Stimulated activated CD4-positive, alpha-beta T cell treated with anti-CD3 and anti-CD28 coated beads, Interleukin-1b, Interleukin-23, amount 100 ng/mL, for 1 hour (primary cell): ENCODE results near the gene AXIN1.
"Not testable (repeated sequence)": the region's sequence is repeated elsewhere in the genome, so short reads cannot be mapped to it uniquely, and the experiment has no call there.

Source experiments
- DNase-seq, 2 donors: peaks; one replicate each; pipeline ENCODE4 v3.0.0-alpha.2; 2020; ENCODE audit warnings: low read depth in 2 of 2

The AXIN1 gene

GRCh38 chr16:354291-354881 lies 1.9 kb upstream of the AXIN1 start:
- no peak for DNase-seq

- DNase-seq, result no peak
Measured at GRCh38 chr16:353404-354290, 1.1 kb upstream of the AXIN1 start.

- DNase-seq, result no peak
Measured at GRCh38 chr16:351804-352520, 561 bp downstream of the AXIN1 start.

- DNase-seq, result no peak
Measured at GRCh38 chr16:350203-350602, 2.3 kb downstream of the AXIN1 start.

GRCh38 chr16:349211-349610 lies 3.3 kb downstream of the AXIN1 start:
- DNase-seq, result no peak

- DNase-seq, result not testable (repeated sequence)
Measured at GRCh38 chr16:348495-348894, 4.0 kb downstream of the AXIN1 start.

GRCh38 chr16:347203-347602 lies 5.3 kb downstream of the AXIN1 start:
- DNase-seq, result no peak

GRCh38 chr16:346587-346986 lies 5.9 kb downstream of the AXIN1 start:
- DNase-seq, result no peak

GRCh38 chr16:345772-346171 lies 6.8 kb downstream of the AXIN1 start:
- no peak for DNase-seq

GRCh38 chr16:342455-343213 lies 9.9 kb downstream of the AXIN1 start:
- no peak for DNase-seq

- not testable (repeated sequence) for DNase-seq
Measured at GRCh38 chr16:341974-342336, 10.6 kb downstream of the AXIN1 start.

GRCh38 chr16:341095-341973 lies 11.2 kb downstream of the AXIN1 start:
- not testable (repeated sequence) for DNase-seq

GRCh38 chr16:340370-341091 lies 12.0 kb downstream of the AXIN1 start:
- DNase-seq, result no peak

GRCh38 chr16:339680-340079 lies 12.8 kb downstream of the AXIN1 start:
- DNase-seq, result no peak

GRCh38 chr16:337975-338575 lies 14.4 kb downstream of the AXIN1 start:
- no peak for DNase-seq

- no peak for DNase-seq
Measured at GRCh38 chr16:337437-337836, 15.1 kb downstream of the AXIN1 start.

- no peak for DNase-seq
Measured at GRCh38 chr16:336269-336668, 16.3 kb downstream of the AXIN1 start.

- DNase-seq, result not testable (repeated sequence)
Measured at GRCh38 chr16:334861-335632, 17.5 kb downstream of the AXIN1 start.
